ENCODE measurements around the gene ADM2. TPM values are rescaled to one million over a fixed set of nuclear protein-coding genes. Genes with fewer than 3 reads are reported as not detected.
"Not testable (repeated sequence)": the region's sequence is repeated elsewhere in the genome, so short reads cannot be mapped to it uniquely, and the experiment has no call there.

ADM2 gene
- total RNA-seq, 1 donor from 2014 or later = 23.0 TPM

DNA sequence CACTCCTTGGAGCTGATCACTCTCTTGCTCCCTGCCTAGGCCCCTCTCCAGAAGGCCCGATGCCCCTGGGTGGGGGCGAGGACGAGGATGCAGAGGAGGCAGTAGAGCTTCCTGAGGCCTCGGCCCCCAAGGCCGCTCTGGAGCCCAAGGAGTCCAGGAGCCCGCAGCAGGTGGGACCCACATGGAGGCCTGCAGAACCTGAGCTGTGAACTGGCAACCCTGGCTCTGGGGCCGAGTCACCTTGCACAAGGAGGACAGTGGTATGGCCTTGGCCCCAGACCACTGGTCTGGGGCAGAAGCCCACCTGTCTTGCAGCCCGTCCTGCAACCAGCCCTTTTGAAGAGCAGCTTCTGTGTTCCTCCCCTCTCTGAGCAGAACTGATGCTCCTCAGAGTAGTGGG, 37.8 kb downstream of the ADM2 start:
- Histone ChIP-seq H3K9me3 (ENCODE audit: insufficient read depth, low read depth, low read length) (no peaks in the 10 kb centered on the region), H3K4me2 (ENCODE audit: low read length) (no peak overlapping the region), H3K27me3 (ENCODE audit: insufficient read depth, low read length) (no peaks in the 10 kb centered on the region), H3K4me3 (ENCODE audit: insufficient read depth, low read depth, low read length) (no peak overlapping the region), H4K20me1 (ENCODE audit: insufficient read depth, low read length) (peaks cover 42% of the 10 kb centered on the region), H3K27ac (ENCODE audit: low read depth, low read length) (no peak overlapping the region), H3K36me3 (ENCODE audit: insufficient read depth, low read length) (no peaks in the 10 kb centered on the region), H2AFZ (ENCODE audit: low read depth, low read length) (no peak overlapping the region), H3K9ac (ENCODE audit: low read length) (no peak overlapping the region), H3K4me1 (ENCODE audit: insufficient read depth, low read length) (peaks cover 4% of the 10 kb centered on the region), H3K79me2 (ENCODE audit: insufficient read depth, low read length) (peaks cover 44% of the 10 kb centered on the region)
- DNase-seq (ENCODE audit: low read depth) (no peak), FAIRE-seq (no peak)
- Mint-ChIP-seq H3K27ac (ENCODE audit: unreplicated experiment) (no peak overlapping the region), H3K9me3 (ENCODE audit: unreplicated experiment) (no peaks in the 10 kb centered on the region), H3K27me3 (ENCODE audit: low read depth, unreplicated experiment) (no peaks in the 10 kb centered on the region), H3K4me1 (ENCODE audit: low read depth, unreplicated experiment) (no peaks in the 10 kb centered on the region), H3K36me3 (ENCODE audit: low read depth, unreplicated experiment) (peaks cover 11% of the 10 kb centered on the region), H3K4me3 (ENCODE audit: unreplicated experiment) (no peak overlapping the region)
- TF ChIP-seq, protein P1, sequence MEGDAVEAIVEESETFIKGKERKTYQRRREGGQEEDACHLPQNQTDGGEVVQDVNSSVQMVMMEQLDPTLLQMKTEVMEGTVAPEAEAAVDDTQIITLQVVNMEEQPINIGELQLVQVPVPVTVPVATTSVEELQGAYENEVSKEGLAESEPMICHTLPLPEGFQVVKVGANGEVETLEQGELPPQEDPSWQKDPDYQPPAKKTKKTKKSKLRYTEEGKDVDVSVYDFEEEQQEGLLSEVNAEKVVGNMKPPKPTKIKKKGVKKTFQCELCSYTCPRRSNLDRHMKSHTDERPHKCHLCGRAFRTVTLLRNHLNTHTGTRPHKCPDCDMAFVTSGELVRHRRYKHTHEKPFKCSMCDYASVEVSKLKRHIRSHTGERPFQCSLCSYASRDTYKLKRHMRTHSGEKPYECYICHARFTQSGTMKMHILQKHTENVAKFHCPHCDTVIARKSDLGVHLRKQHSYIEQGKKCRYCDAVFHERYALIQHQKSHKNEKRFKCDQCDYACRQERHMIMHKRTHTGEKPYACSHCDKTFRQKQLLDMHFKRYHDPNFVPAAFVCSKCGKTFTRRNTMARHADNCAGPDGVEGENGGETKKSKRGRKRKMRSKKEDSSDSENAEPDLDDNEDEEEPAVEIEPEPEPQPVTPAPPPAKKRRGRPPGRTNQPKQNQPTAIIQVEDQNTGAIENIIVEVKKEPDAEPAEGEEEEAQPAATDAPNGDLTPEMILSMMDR (IDR thresholded peaks at IDR 0.05; ENCODE audit: insufficient read depth, low read depth, low read length) = no peak

DNA sequence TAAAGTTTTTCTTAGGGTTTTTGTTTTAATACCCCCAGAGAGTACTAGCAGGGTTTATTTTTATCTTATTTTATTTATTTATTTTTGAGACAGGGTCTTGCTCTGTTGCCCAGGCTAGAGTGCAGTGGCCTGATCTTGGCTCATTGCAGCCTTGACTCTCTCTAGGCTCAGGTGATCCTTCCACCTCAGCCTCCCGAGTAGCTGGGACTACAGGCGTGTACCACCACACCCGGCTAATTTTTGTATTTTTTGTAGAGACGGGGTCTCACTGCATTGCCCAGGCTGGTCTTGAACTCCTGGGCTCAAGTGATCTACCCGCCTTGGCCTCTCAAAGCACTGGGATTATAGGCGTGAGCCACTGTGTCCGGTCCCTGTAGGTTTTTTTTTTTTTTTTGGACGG, 38.8 kb downstream of the ADM2 start:
- peaks cover 39% of the 10 kb centered on the region for H4K20me1 ChIP-seq (ENCODE audit: insufficient read depth, low read length)
- H3K27ac Mint-ChIP-seq (ENCODE audit: unreplicated experiment); H3K4me1 Mint-ChIP-seq (ENCODE audit: low read depth, unreplicated experiment); H3K4me2 ChIP-seq (ENCODE audit: low read length); H3K27me3 ChIP-seq (ENCODE audit: insufficient read depth, low read length); H3K36me3 Mint-ChIP-seq (ENCODE audit: low read depth, unreplicated experiment); H3K36me3 ChIP-seq (ENCODE audit: insufficient read depth, low read length); H3K27me3 Mint-ChIP-seq (ENCODE audit: low read depth, unreplicated experiment); H3K9ac ChIP-seq (ENCODE audit: low read length); H3K9me3 Mint-ChIP-seq (ENCODE audit: unreplicated experiment); DNase-seq (ENCODE audit: low read depth); FAIRE-seq; H3K4me3 ChIP-seq (ENCODE audit: insufficient read depth, low read depth, low read length); H3K27ac ChIP-seq (ENCODE audit: low read depth, low read length); H3K4me3 Mint-ChIP-seq (ENCODE audit: unreplicated experiment); H3K9me3 ChIP-seq (ENCODE audit: insufficient read depth, low read depth, low read length); H2AFZ ChIP-seq (ENCODE audit: low read depth, low read length): not testable (repeated sequence)
- H3K79me2 ChIP-seq (ENCODE audit: insufficient read depth, low read length) = peaks cover 44% of the 10 kb centered on the region
- H3K4me1 ChIP-seq (ENCODE audit: insufficient read depth, low read length) = peaks cover 13% of the 10 kb centered on the region

DNA sequence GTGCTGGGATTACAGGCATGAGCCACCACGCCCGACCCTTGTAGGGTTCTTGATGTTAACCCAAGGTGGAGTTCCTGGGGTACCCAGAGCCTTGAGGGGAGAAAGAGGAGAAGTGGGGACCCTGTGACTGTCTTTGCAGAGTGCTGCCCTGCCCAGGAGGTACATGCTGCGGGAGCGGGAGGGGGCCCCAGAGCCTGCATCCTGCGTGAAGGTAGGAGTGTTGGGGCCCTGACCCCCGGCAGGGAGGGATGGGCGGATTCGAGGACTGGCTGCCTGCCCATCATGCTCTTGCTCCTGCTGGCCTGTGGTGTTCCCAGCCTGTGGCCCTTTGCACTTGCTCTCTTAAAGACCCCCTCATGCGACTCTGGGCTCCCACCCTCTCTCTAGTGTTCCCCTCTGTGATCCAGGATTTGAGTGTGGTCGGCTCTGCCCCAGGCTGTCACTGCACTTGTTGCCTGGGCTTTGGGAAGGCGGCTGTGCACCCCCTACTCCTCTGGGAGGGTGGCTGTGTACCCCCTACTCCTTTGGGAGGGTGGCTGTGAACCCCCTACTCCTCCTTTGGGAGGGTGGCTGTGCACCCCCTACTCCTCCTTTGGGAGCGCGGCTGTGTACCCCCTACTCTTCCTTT, 39.6 kb downstream of the ADM2 start:
- H3K36me3 Mint-ChIP-seq (ENCODE audit: low read depth, unreplicated experiment) = peaks cover 6% of the 10 kb centered on the region
- Histone ChIP-seq H3K27ac (ENCODE audit: low read depth, low read length) (no peak overlapping the region), H3K9ac (ENCODE audit: low read length) (no peak overlapping the region), H3K4me3 (ENCODE audit: insufficient read depth, low read depth, low read length) (no peak overlapping the region), H3K27me3 (ENCODE audit: insufficient read depth, low read length) (no peaks in the 10 kb centered on the region), H3K4me1 (ENCODE audit: insufficient read depth, low read length) (peaks cover 13% of the 10 kb centered on the region), H4K20me1 (ENCODE audit: insufficient read depth, low read length) (peaks cover 38% of the 10 kb centered on the region), H2AFZ (ENCODE audit: low read depth, low read length) (no peak overlapping the region), H3K79me2 (ENCODE audit: insufficient read depth, low read length) (peaks cover 40% of the 10 kb centered on the region), H3K9me3 (ENCODE audit: insufficient read depth, low read depth, low read length) (no peaks in the 10 kb centered on the region), H3K36me3 (ENCODE audit: insufficient read depth, low read length) (no peaks in the 10 kb centered on the region), H3K4me2 (ENCODE audit: low read length) (no peak overlapping the region)
- no peak for TF ChIP-seq EZH2 (IDR thresholded peaks at IDR 0.05; ENCODE audit: insufficient read depth, low read length)
- TF ChIP-seq, protein P1 (IDR thresholded peaks at IDR 0.05; ENCODE audit: insufficient read depth, low read depth, low read length) = no peak
- H3K27me3 Mint-ChIP-seq (ENCODE audit: low read depth, unreplicated experiment) = no peaks in the 10 kb centered on the region
- H3K27ac Mint-ChIP-seq (ENCODE audit: unreplicated experiment) = no peak overlapping the region
- no peak overlapping the region for H3K4me3 Mint-ChIP-seq (ENCODE audit: unreplicated experiment)
- no peaks in the 10 kb centered on the region for H3K9me3 Mint-ChIP-seq (ENCODE audit: unreplicated experiment)
- DNase-seq (ENCODE audit: low read depth) (no peak), FAIRE-seq (no peak)
- H3K4me1 Mint-ChIP-seq (ENCODE audit: low read depth, unreplicated experiment) = peaks cover 4% of the 10 kb centered on the region
